HepG2 (cell line): Measurements from ENCODE around the gene SEPTIN10. TPM values are rescaled to one million over a fixed set of nuclear protein-coding genes. Genes with fewer than 3 reads are reported as not detected.

ENCODE experiments used
- AHR ChIP-seq: IDR thresholded peaks from 2 replicates; pipeline ENCODE4 v1.6.1; 2018; ENCODE audit warnings: missing genetic modification reagents, missing compliant biosample characterization
- E2F1 ChIP-seq: sonication (generic); formaldehyde crosslinking; IDR thresholded peaks from 2 replicates; pipeline ENCODE4 v1.5.0; 2020; ENCODE audit warnings: missing genetic modification reagents
- ELK4 ChIP-seq: sonication (generic); formaldehyde crosslinking; IDR thresholded peaks from 2 replicates; pipeline ENCODE4 v1.9.0; 2021; ENCODE audit warnings: missing genetic modification reagents, borderline replicate concordance
- ESRRA ChIP-seq: sonication (generic); formaldehyde crosslinking; IDR thresholded peaks from 2 replicates; pipeline ENCODE4 v1.5.1; 2020; ENCODE audit warnings: mild to moderate bottlenecking, low read depth, missing genetic modification reagents
- GZF1 ChIP-seq: sonication (generic); formaldehyde crosslinking; IDR thresholded peaks from 2 replicates; pipeline ENCODE4 v1.5.1; 2020; ENCODE audit warnings: mild to moderate bottlenecking, missing genetic modification reagents
- HIVEP1 ChIP-seq: sonication (generic); formaldehyde crosslinking; IDR thresholded peaks from 2 replicates; pipeline ENCODE4 v1.4.0; 2020; ENCODE audit warnings: mild to moderate bottlenecking, missing genetic modification reagents
- KDM5B ChIP-seq: sonication (generic); formaldehyde crosslinking; IDR thresholded peaks from 2 replicates; pipeline ENCODE4 v1.4.0; 2020; ENCODE audit warnings: missing genetic modification reagents, mild to moderate bottlenecking, borderline replicate concordance
- NFE2L1 ChIP-seq: sonication (generic); formaldehyde crosslinking; IDR thresholded peaks from 2 replicates; pipeline ENCODE4 v1.4.0; 2020; ENCODE audit warnings: missing genetic modification reagents, mild to moderate bottlenecking, borderline replicate concordance
- RXRA ChIP-seq: sonication (generic); formaldehyde crosslinking; IDR thresholded peaks from 2 replicates; pipeline ENCODE4 v1.5.1; 2020; ENCODE audit warnings: missing genetic modification reagents
- THAP9 ChIP-seq: sonication (generic); formaldehyde crosslinking; IDR thresholded peaks from 2 replicates; pipeline ENCODE4; 2020; ENCODE audit warnings: missing genetic modification reagents, mild to moderate bottlenecking, borderline replicate concordance
- THRA ChIP-seq: sonication (generic); formaldehyde crosslinking; IDR thresholded peaks from 2 replicates; pipeline ENCODE4 v1.4.0; 2020; ENCODE audit warnings: missing genetic modification reagents, borderline replicate concordance
- ZBTB21 ChIP-seq: sonication (generic); formaldehyde crosslinking; IDR thresholded peaks from 2 replicates; pipeline ENCODE4 v1.4.0; 2020; ENCODE audit warnings: missing genetic modification reagents
- ZBTB46 ChIP-seq: sonication (generic); formaldehyde crosslinking; IDR thresholded peaks from 2 replicates; pipeline ENCODE4 v1.4.0; 2020; ENCODE audit warnings: mild to moderate bottlenecking, missing genetic modification reagents, borderline replicate concordance
- ZFP36 ChIP-seq: fragments of 150-350 bp; IDR thresholded peaks from 2 replicates; pipeline ENCODE4 v1.6.1; 2018; ENCODE audit warnings: borderline replicate concordance, low read length, low read depth; ENCODE audit not compliant: partially characterized antibody
- ZNF12 ChIP-seq: sonication (generic); formaldehyde crosslinking; IDR thresholded peaks from 2 replicates; pipeline ENCODE4 v1.5.0; 2020; ENCODE audit warnings: missing genetic modification reagents
- ZNF292 ChIP-seq: sonication (generic); formaldehyde crosslinking; IDR thresholded peaks from 2 replicates; pipeline ENCODE4 v1.8.1; 2022; ENCODE audit warnings: mild to moderate bottlenecking, low read depth, missing genetic modification reagents, borderline replicate concordance
- polyA plus RNA-seq, 8 experiments: library from polyadenylated mRNA; depleted of rRNA in 3 of 8; stranded (reverse) in 7 of 8; unstranded in 1 of 8; fragments of >200 nt; fragmentation: Illumina TruSeq in 4 of 8; extraction: Trizol in 4 of 8; gene quantifications; 2 replicates each; pipeline versions ENCODE4 v1.2.1 to v1.2.3, GENCODE V29; 2011 to 2016; ENCODE audit warnings: low read depth in 4 of 8, missing spikeins in 1 of 8, mixed read lengths in 1 of 8; ENCODE audit not compliant: insufficient read depth in 1 of 8
- total RNA-seq, 5 experiments: library from RNA; depleted of rRNA; stranded (reverse); fragments of >200 nt; fragmentation: Illumina TruSeq; extraction: Trizol; gene quantifications; 2 replicates each; pipeline ENCODE4 v1.2.3, GENCODE V29; 2016; ENCODE audit warnings: low read depth in 1 of 5

The SEPTIN10 gene
- total and polyA plus RNA-seq, 2 of the 13 experiments (the other 11 are each of a cell fraction or from before 2014, with no cell fraction given) = 45.8 to 67.5 TPM

GRCh38 chr2:109647636-109648035 lies 33.9 kb upstream of the SEPTIN10 start (continued):
- TF ChIP-seq THAP9 = 0 out of 2 replicates have a peak, but pooled peaks have one; percentile 41
- TF ChIP-seq GZF1 (CRISPR knock-in tag) = no peak
- TF ChIP-seq ZNF12 (CRISPR knock-in tag) = no peak
- TF ChIP-seq ZBTB46 (CRISPR knock-in tag) = no peak
- TF ChIP-seq ZNF292 (CRISPR knock-in tag) = no peak
- TF ChIP-seq THRA = no peak
- TF ChIP-seq E2F1 = no peak
- no peak for TF ChIP-seq NFE2L1 (CRISPR knock-in tag)
- no peak for TF ChIP-seq RXRA
- TF ChIP-seq ESRRA (CRISPR knock-in tag) = no peak
- no peak for TF ChIP-seq ZBTB21 (CRISPR knock-in tag)
- TF ChIP-seq HIVEP1 (CRISPR knock-in tag) = no peak
- TF ChIP-seq ZFP36 = no peak
- no peak for TF ChIP-seq ELK4 (CRISPR knock-in tag)
- TF ChIP-seq KDM5B (CRISPR knock-in tag) = 0 out of 2 replicates have a peak, but pooled peaks have one; percentile 34
- TF ChIP-seq AHR (CRISPR knock-in tag) = no peak
